Esophagus muscularis mucosa (tissue), 4 donors: Measurements from ENCODE around the gene CEACAM16.

ENCODE experiments used
- CTCF ChIP-seq, 3 experiments: fragments of 200-600 bp in 2 of 3; fragments of 450-650 bp in 1 of 3; sonication (generic) in 2 of 3; IDR thresholded peaks; one replicate each; pipeline ENCODE4 v1.5.1; 2017 to 2019; ENCODE audit warnings: antibody characterized with exemption in 3 of 3, mild to moderate bottlenecking in 2 of 3, moderate library complexity in 1 of 3
- EP300 ChIP-seq: sonication (generic); formaldehyde crosslinking; IDR thresholded peaks from one replicate; pipeline ENCODE4 v1.6.1; 2017; ENCODE audit warnings: antibody characterized with exemption
- POLR2A ChIP-seq: fragments of 450-650 bp; IDR thresholded peaks from one replicate; pipeline ENCODE4 v1.6.1; 2017; ENCODE audit warnings: antibody characterized with exemption, moderate library complexity, mild to moderate bottlenecking, low read depth

- TF ChIP-seq CTCF (IDR thresholded peaks at IDR 0.05) = no peak
- TF ChIP-seq POLR2A = no peak
- TF ChIP-seq EP300 = no peak
Observed at GRCh38 chr19:44714597-44715169, 15.7 kb downstream of the CEACAM16 start.
